DOHH2 (cell line): ENCODE data around the gene RPP25.

Source experiments
- H3F3A ChIP-seq: fragments of 200-600 bp; sonication (generic), shearing (Covaris generic); 2 replicates; pipeline ENCODE4 v1.6.0; 2016; ENCODE audit warnings: antibody characterized with exemption, mild to moderate bottlenecking; ENCODE audit not compliant: control insufficient read depth, insufficient read depth
- H3K27ac ChIP-seq: fragments of 200-600 bp; sonication (generic); 2 replicates; pipeline ENCODE4 v1.5.1; 2014; ENCODE audit warnings: low read depth, mild to moderate bottlenecking, low read length, moderate library complexity
- H3K27me3 ChIP-seq: fragments of 200-600 bp; sonication (generic); 2 replicates; pipeline ENCODE4 v1.6.1; 2014; ENCODE audit warnings: mild to moderate bottlenecking, low read length, mixed read lengths; ENCODE audit not compliant: control insufficient read depth
- H3K36me3 ChIP-seq: fragments of 200-600 bp; sonication (generic); 2 replicates; pipeline ENCODE4 v1.6.1; 2014; ENCODE audit warnings: mild to moderate bottlenecking, low read length, moderate library complexity, mixed read lengths; ENCODE audit not compliant: control insufficient read depth
- H3K4me1 ChIP-seq: fragments of 200-600 bp; sonication (generic); 2 replicates; pipeline ENCODE4 v1.6.1; 2014; ENCODE audit warnings: mild to moderate bottlenecking, low read length, mixed read lengths; ENCODE audit not compliant: control insufficient read depth
- H3K4me2 ChIP-seq: fragments of 200-600 bp; sonication (generic); 2 replicates; pipeline ENCODE4 v1.6.0; 2014; ENCODE audit warnings: mild to moderate bottlenecking, low read length, moderate library complexity
- H3K4me3 ChIP-seq: fragments of 200-600 bp; sonication (generic); 2 replicates; pipeline ENCODE4 v1.5.1; 2014; ENCODE audit warnings: mild to moderate bottlenecking, low read length, mixed read lengths
- H3K79me2 ChIP-seq: fragments of 200-600 bp; sonication (generic); 2 replicates; pipeline ENCODE4 v1.6.1; 2014; ENCODE audit warnings: mild to moderate bottlenecking, low read length, mixed read lengths; ENCODE audit not compliant: control insufficient read depth
- H3K9me2 ChIP-seq: fragments of 200-600 bp; sonication (generic); replicated peaks from 2 replicates; pipeline ENCODE4 v1.6.1; 2014; ENCODE audit warnings: mild to moderate bottlenecking, low read length, mixed read lengths; ENCODE audit not compliant: control insufficient read depth
- H3K9me3 ChIP-seq: fragments of 200-600 bp; sonication (generic); 2 replicates; pipeline ENCODE4 v1.6.1; 2014; ENCODE audit warnings: antibody characterized with exemption, low read length, mixed read lengths; ENCODE audit not compliant: control insufficient read depth, insufficient read depth
- H4K20me1 ChIP-seq: fragments of 200-600 bp; sonication (generic); 2 replicates; pipeline ENCODE4 v1.6.0; 2014; ENCODE audit warnings: low read depth, mild to moderate bottlenecking, antibody characterized with exemption, low read length, moderate library complexity; ENCODE audit not compliant: control insufficient read depth, insufficient read depth
- EZH2phosphoT487 ChIP-seq: fragments of 200-600 bp; sonication (generic); IDR thresholded peaks from 2 replicates; pipeline ENCODE4 v1.6.1; 2017; ENCODE audit warnings: borderline replicate concordance, mild to moderate bottlenecking, antibody characterized with exemption, low read length, moderate library complexity, mixed read lengths
- TF ChIP-seq, protein P1 (sequence below): fragments of 200-600 bp; sonication (generic); IDR thresholded peaks from one replicate; pipeline ENCODE4 v1.5.1; 2014; ENCODE audit warnings: antibody characterized with exemption, mild to moderate bottlenecking, low read depth, low read length; ENCODE audit not compliant: poor library complexity, severe bottlenecking

RPP25 gene

DNA sequence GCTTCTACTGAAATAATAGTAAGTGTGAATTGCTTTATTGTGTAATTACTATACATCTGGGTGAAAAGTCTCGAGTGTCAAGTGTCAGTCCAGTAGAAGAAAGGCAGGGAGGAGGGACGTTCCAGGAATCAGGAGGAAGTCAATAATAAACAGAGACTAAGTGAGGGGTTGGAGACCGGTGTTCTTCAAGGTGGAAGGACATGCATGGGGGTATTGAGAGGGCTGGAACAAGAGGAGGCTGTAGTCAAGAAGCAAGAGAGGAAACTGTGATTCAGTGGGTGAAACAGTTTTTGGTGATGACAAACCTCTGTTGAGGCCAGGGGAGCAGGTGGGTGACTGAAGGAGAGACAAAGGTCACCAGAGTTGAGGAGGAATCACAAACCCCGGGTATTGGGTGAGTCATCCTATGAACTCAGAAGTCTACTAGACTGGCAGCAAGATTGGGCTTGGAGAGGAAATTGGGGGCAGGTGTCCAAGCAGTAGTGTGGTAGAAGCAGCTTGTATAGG lies 27.2 kb upstream of the RPP25 start:
- Histone ChIP-seq H3K9me2 (no peaks in the 10 kb centered on the region), H3F3A (no peaks in the 10 kb centered on the region)

DNA sequence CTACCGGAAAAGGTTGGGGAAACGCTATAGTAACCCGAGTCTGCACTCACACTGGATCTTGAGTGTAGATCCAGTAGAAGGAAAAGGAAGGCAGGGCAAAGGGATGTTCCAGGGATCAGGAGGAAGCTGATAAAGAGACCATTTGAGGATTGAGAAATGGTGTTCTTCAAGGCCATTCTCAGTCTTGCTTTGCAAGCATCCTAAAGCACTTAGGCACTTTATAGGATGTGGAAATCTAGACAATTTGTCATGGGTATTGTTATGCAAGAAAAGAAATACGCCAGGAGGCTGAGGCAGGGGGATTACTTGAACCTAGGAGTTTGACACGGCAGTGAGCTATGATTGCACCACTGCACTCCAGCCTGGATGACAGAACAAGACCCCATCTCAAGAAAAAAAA lies 25.6 kb upstream of the RPP25 start:
- H3K27me3 ChIP-seq, result peaks cover 14% of the 10 kb centered on the region
- H3K9me2 ChIP-seq, result no peaks in the 10 kb centered on the region
- no peak overlapping the region for H3K4me3 ChIP-seq
- no peaks in the 10 kb centered on the region for H4K20me1 ChIP-seq
- no peaks in the 10 kb centered on the region for H3K9me3 ChIP-seq
- H3F3A ChIP-seq, result no peaks in the 10 kb centered on the region
- H3K36me3 ChIP-seq, result no peaks in the 10 kb centered on the region
- no peak overlapping the region for H3K4me2 ChIP-seq
- no peak overlapping the region for H3K27ac ChIP-seq
- H3K4me1 ChIP-seq, result no peaks in the 10 kb centered on the region
- no peaks in the 10 kb centered on the region for H3K79me2 ChIP-seq
- no peak for TF ChIP-seq EZH2phosphoT487
- TF ChIP-seq, protein P1, sequence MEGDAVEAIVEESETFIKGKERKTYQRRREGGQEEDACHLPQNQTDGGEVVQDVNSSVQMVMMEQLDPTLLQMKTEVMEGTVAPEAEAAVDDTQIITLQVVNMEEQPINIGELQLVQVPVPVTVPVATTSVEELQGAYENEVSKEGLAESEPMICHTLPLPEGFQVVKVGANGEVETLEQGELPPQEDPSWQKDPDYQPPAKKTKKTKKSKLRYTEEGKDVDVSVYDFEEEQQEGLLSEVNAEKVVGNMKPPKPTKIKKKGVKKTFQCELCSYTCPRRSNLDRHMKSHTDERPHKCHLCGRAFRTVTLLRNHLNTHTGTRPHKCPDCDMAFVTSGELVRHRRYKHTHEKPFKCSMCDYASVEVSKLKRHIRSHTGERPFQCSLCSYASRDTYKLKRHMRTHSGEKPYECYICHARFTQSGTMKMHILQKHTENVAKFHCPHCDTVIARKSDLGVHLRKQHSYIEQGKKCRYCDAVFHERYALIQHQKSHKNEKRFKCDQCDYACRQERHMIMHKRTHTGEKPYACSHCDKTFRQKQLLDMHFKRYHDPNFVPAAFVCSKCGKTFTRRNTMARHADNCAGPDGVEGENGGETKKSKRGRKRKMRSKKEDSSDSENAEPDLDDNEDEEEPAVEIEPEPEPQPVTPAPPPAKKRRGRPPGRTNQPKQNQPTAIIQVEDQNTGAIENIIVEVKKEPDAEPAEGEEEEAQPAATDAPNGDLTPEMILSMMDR, result no peak

More for the DNA sequence above, 27.2 kb upstream of the RPP25 start:
- peaks cover 14% of the 10 kb centered on the region for H3K27me3 ChIP-seq
- H3K4me3 ChIP-seq, result no peak overlapping the region
- H3K36me3 ChIP-seq, result no peaks in the 10 kb centered on the region
- no peaks in the 10 kb centered on the region for H3K79me2 ChIP-seq
- H3K4me1 ChIP-seq, result peaks cover 7% of the 10 kb centered on the region
- no peak overlapping the region for H3K4me2 ChIP-seq
- H3K9me3 ChIP-seq, result no peaks in the 10 kb centered on the region
- TF ChIP-seq, protein P1, result no peak
- no peak for TF ChIP-seq EZH2phosphoT487
- H4K20me1 ChIP-seq, result no peaks in the 10 kb centered on the region
- H3K27ac ChIP-seq, result no peak overlapping the region

DNA sequence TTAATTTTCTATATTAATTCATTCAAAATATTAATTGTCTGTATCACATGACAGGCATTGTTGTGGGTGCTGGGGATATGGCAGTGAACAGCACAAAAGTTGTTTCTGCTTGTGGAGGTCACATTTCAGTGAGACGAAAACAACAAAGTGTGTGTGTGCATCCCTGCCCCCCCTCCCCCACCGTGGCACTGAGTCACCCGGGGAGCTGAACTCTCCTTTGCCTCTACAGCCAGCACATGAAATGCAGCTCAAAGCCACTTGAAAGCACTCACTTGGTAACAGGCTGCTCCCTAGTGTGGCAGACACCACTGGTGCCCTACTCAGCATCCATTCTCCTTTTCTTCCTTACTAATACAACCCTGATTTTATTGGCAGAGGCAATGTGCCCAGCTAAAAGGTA lies 21.9 kb upstream of the RPP25 start:
- no peaks in the 10 kb centered on the region for H3K36me3 ChIP-seq
- 0 out of 2 replicates have a peak, but pooled peaks cover 4% of the 10 kb centered on the region for H3K27me3 ChIP-seq
- TF ChIP-seq, protein P1, result no peak
- TF ChIP-seq EZH2phosphoT487, result no peak

More for the DNA sequence above, 21.9 kb upstream of the RPP25 start:
- Histone ChIP-seq H3K4me3 (no peak overlapping the region), H4K20me1 (no peaks in the 10 kb centered on the region), H3K9me2 (no peaks in the 10 kb centered on the region), H3F3A (no peaks in the 10 kb centered on the region), H3K27ac (no peak overlapping the region), H3K9me3 (no peaks in the 10 kb centered on the region), H3K4me1 (no peaks in the 10 kb centered on the region), H3K4me2 (no peak overlapping the region), H3K79me2 (no peaks in the 10 kb centered on the region)
